Measurements from ENCODE around the gene AFAP1.

- TF ChIP-seq CHD1 (IDR thresholded peaks at IDR 0.05; ENCODE audit: low read depth, low read length) (no peak), CTCF (IDR thresholded peaks at IDR 0.05; ENCODE audit: control extremely low read depth in 1 of 3, insufficient read depth in 1 of 3, low read depth in 1 of 3, low read length in 3 of 3) (no peak), TAF1 (IDR thresholded peaks at IDR 0.05; ENCODE audit: low read depth, low read length) (no peak), POLR2AphosphoS5 (IDR thresholded peaks at IDR 0.05; ENCODE audit: low read depth, low read length) (no peak), CREB1 (IDR thresholded peaks at IDR 0.05) (no peak), POLR2A (IDR thresholded peaks at IDR 0.05; ENCODE audit: control extremely low read depth in 1 of 2, low read depth in 2 of 2, low read length in 2 of 2) (no peak), CHD2 (IDR thresholded peaks at IDR 0.05; ENCODE audit: low read length) (no peak), SIN3A (conservative IDR thresholded peaks at IDR 0.05 in 1 of 2, IDR thresholded peaks at IDR 0.05 in 1 of 2; ENCODE audit: low read depth in 1 of 2, low read length in 2 of 2) (no peak), EP300 (IDR thresholded peaks at IDR 0.05; ENCODE audit: borderline replicate concordance in 1 of 2, low read depth in 2 of 2, low read length in 2 of 2) (no peak)
Measured at GRCh38 chr4:7716010-7716721, 223.5 kb downstream of the AFAP1 start.

Data from H1 (cell line).